ENCODE results near the gene MISP3. TPM values are rescaled to one million over a fixed set of nuclear protein-coding genes. Genes with fewer than 3 reads are reported as not detected.
A peak's percentile ranks its signal among the peaks of the same experiment; 100 is the strongest.

Gene MISP3
- polyA plus RNA-seq, 1 donor: 4.6 TPM

GRCh38 chr19:14102102-14102696 is 29.6 kb downstream of the MISP3 start:
- no peak for DNase-seq

GRCh38 chr19:14102756-14103155 is 30.2 kb downstream of the MISP3 start:
- no peak for DNase-seq

GRCh38 chr19:14103310-14103709 is 30.7 kb downstream of the MISP3 start:
- no peak for DNase-seq

- DNase-seq: no peak
These were observed 33.1 kb downstream of the MISP3 start for GRCh38 chr19:14105680-14106079.

- DNase-seq: no peak
These were observed 34.3 kb downstream of the MISP3 start for GRCh38 chr19:14106840-14107239.

GRCh38 chr19:14107581-14108461 is 35.2 kb downstream of the MISP3 start:
- DNase-seq: no peak

GRCh38 chr19:14110650-14111049 is 38.1 kb downstream of the MISP3 start:
- DNase-seq: no peak

GRCh38 chr19:14111486-14111885 is 38.9 kb downstream of the MISP3 start:
- DNase-seq: no peak

GRCh38 chr19:14112051-14112808 is 39.6 kb downstream of the MISP3 start:
- DNase-seq: no peak

GRCh38 chr19:14112809-14113385 is 40.3 kb downstream of the MISP3 start:
- peak; percentile 38 for DNase-seq

- no peak for DNase-seq
These were observed 41.3 kb downstream of the MISP3 start for GRCh38 chr19:14113762-14114414.

GRCh38 chr19:14114439-14114838 is 41.9 kb downstream of the MISP3 start:
- no peak for DNase-seq

GRCh38 chr19:14114854-14115253 is 42.3 kb downstream of the MISP3 start:
- no peak for DNase-seq

GRCh38 chr19:14115756-14116155 is 43.2 kb downstream of the MISP3 start:
- DNase-seq: no peak

- no peak for DNase-seq
These were observed 43.9 kb downstream of the MISP3 start for GRCh38 chr19:14116525-14116917.

GRCh38 chr19:14116918-14117578 is 44.5 kb downstream of the MISP3 start:
- DNase-seq: no peak

- peak; percentile 98 for DNase-seq
These were observed 45.1 kb downstream of the MISP3 start, which contains the start of gene PRKACA for GRCh38 chr19:14117668-14118164. PRKACA (minus strand) TSS chr19:14117762; CDS start chr19:14117547, 215 bp downstream.

- DNase-seq: no peak
These were observed 45.8 kb downstream of the MISP3 start for GRCh38 chr19:14118165-14119051.

- DNase-seq: no peak
These were observed 46.6 kb downstream of the MISP3 start for GRCh38 chr19:14119146-14119545.
